Activated CD4-positive, alpha-beta T cell treated with anti-CD3 and anti-CD28 coated beads, Interleukin-2, amount 10 ng/mL, durations not matched to agents 7 days and 5 days (primary cell): ENCODE data around the gene MAP3K8. TPM values are rescaled to one million over a fixed set of nuclear protein-coding genes. Genes with fewer than 3 reads are reported as not detected.

Experiments
- CTCF ChIA-PET: fragments of 350-600 bp; sonication (Branson Sonifier 250); formaldehyde crosslinking; loops from one replicate; lab custom pipeline; 2021; ENCODE audit warnings: antibody characterized with exemption; lab: Charles Lee
- POLR2A ChIA-PET: fragments of 350-600 bp; sonication (Branson Sonifier 250); formaldehyde crosslinking; loops from one replicate; lab custom pipeline; 2021; ENCODE audit warnings: antibody characterized with exemption; lab: Charles Lee
- DNase-seq: peaks from one replicate; pipeline ENCODE4 v3.0.0-alpha.2; 2020
- H3K27ac Mint-ChIP-seq: one replicate; pipeline ENCODE4 v1.8.0; 2021; ENCODE audit warnings: mild to moderate bottlenecking, moderate library complexity, mixed read lengths
- H3K27me3 Mint-ChIP-seq: one replicate; pipeline ENCODE4 v1.8.0; 2021; ENCODE audit warnings: mixed read lengths
- H3K36me3 Mint-ChIP-seq: one replicate; pipeline ENCODE4 v1.8.0; 2021; ENCODE audit warnings: low read depth, mixed read lengths
- H3K4me1 Mint-ChIP-seq: one replicate; pipeline ENCODE4 v1.8.0; 2021; ENCODE audit warnings: mixed read lengths
- H3K4me3 Mint-ChIP-seq: one replicate; pipeline ENCODE4 v1.8.0; 2021; ENCODE audit warnings: mild to moderate bottlenecking, moderate library complexity, mixed read lengths
- H3K9me3 Mint-ChIP-seq: one replicate; pipeline ENCODE4 v1.8.0; 2021; ENCODE audit warnings: mixed read lengths
- total RNA-seq, 2 experiments: library from RNA; stranded (reverse); gene quantifications; one replicate each; pipeline ENCODE4 v1.2.3, GENCODE V29; 2021

MAP3K8 gene
- total RNA-seq, 2 experiments from 2014 or later = 12.6 to 13.1 TPM

DNA sequence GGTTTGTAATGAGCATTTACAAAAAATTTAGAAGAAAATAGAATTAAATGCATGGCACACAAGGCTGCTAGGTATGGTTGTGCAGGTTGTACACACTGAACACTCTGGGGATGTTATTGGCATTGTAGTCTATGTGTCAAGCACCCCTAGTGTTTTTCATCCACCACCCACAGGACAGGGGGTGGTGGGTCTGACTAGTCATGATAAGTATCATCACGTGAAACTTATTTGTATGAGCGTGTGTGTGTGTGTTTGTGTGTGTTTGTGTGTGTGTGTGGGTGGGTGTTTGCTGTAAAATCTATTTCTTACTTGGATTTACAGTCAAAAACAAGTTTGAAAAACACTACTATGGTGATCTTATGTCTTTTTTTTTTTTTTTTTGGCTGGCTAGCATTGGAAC is 66.5 kb downstream of the MAP3K8 start:
- peaks cover 83% of the 10 kb centered on the region for H3K4me1 Mint-ChIP-seq
- CTCF ChIA-PET = no interaction called here
- H3K27ac Mint-ChIP-seq = peak overlapping the region; percentile 66
- peaks cover 6% of the 10 kb centered on the region for H3K9me3 Mint-ChIP-seq
- DNase-seq = no peak
- no peak overlapping the region for H3K4me3 Mint-ChIP-seq
- POLR2A ChIA-PET = no interaction called here
- peaks cover 13% of the 10 kb centered on the region for H3K36me3 Mint-ChIP-seq
- H3K27me3 Mint-ChIP-seq = peaks cover 5% of the 10 kb centered on the region

DNA sequence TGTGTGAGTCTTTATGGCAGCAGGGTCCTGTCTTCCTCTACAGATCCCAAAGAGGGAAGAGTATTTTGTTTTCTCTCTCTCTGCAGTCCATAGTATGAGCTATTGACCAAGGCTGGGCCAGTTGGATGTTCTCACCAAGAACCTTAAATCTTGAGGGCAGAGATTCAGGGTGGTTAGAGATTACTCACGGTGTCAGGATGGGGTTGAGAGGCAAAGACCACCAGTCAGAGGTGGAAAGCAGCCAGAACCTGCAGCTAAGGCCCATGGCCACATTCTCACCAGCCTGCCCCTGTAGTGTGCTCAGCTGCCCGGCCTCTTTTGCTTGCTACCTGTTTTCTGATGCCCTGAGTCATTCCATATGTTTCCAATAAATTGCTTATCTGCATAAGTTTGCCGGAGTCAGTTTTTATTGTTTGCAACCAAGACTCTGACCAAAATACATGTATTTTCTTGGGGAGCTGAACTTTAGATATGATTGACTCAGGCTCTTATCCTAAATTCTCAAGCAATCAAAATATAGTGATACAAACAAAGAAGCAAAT is 67.0 kb downstream of the MAP3K8 start:
- Mint-ChIP-seq H3K36me3 (peaks cover 11% of the 10 kb centered on the region), H3K27ac (peak overlapping the region; percentile 66), H3K9me3 (peaks cover 6% of the 10 kb centered on the region), H3K4me3 (no peak overlapping the region), H3K4me1 (peaks cover 86% of the 10 kb centered on the region), H3K27me3 (peaks cover 5% of the 10 kb centered on the region)
- ChIA-PET POLR2A (no interaction called here), CTCF (interaction anchor here (1.0 kb wide), 1 partner anchor 31 kb away, joined by 3 read pairs; no protein-coding TSS in a partner anchor)
- DNase-seq = no peak

DNA sequence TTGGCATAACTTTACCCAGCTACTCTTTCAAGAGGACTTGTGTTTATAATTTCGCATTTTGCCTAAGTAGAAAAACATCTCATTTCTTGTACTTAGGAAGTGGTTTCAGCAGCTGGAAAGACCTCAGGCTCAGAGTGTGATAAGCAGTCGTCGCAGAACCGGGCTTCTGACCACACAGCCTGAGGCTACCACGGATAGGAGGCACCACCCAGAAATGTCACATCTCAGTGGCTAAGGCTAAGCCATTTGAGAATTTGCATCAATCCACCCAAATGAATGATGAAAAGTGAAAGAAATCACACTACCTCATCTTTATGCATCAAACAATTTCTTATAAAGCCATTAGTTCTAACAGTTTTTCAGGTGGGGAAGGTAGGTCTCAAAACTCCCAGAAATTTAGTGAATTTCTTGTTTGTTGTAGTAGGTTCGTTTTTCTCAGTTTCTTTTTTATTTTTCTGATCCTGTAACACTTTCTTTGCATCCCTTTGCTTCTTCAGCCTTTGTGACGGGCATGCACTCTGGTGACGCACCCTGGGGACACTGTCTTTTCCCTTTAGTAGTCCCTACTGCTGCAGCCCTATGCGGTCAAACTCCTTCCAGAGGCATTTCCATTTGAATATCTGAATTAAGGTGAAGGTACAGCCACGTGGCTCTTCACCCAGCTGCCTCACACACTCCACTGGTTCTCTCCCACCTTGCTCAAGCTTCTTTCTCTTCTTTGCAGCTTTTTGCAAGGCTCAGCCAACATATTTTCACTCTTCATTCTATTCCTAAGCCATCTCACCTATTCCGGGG is 68.5 kb downstream of the MAP3K8 start:
- Mint-ChIP-seq H3K27ac (peak overlapping the region; percentile 90), H3K27me3 (peaks cover 5% of the 10 kb centered on the region), H3K9me3 (peaks cover 6% of the 10 kb centered on the region), H3K4me1 (peaks cover 82% of the 10 kb centered on the region), H3K4me3 (peak overlapping the region; percentile 52), H3K36me3 (peaks cover 11% of the 10 kb centered on the region)
- CTCF ChIA-PET = interaction anchor here (0.6 to 1.0 kb wide), 2 partner anchors 30 to 38 kb away, joined by 3 read pairs; no protein-coding TSS in a partner anchor
- POLR2A ChIA-PET = no interaction called here
- DNase-seq = peak; percentile 81

- H3K4me3 Mint-ChIP-seq = no peak overlapping the region
- H3K4me1 Mint-ChIP-seq = peaks cover 69% of the 10 kb centered on the region
- POLR2A ChIA-PET = interaction anchor here (0.6 kb wide), 1 partner anchor 75 kb away, joined by 3 read pairs; no protein-coding TSS in a partner anchor
- peaks cover 10% of the 10 kb centered on the region for H3K36me3 Mint-ChIP-seq
- no peak for DNase-seq
- peaks cover 3% of the 10 kb centered on the region for H3K9me3 Mint-ChIP-seq
- H3K27ac Mint-ChIP-seq = peak overlapping the region; percentile 39
- CTCF ChIA-PET = no interaction called here
- H3K27me3 Mint-ChIP-seq = peaks cover 5% of the 10 kb centered on the region
Observed at GRCh38 chr10:30503700-30504266, 69.8 kb downstream of the MAP3K8 start.

DNA sequence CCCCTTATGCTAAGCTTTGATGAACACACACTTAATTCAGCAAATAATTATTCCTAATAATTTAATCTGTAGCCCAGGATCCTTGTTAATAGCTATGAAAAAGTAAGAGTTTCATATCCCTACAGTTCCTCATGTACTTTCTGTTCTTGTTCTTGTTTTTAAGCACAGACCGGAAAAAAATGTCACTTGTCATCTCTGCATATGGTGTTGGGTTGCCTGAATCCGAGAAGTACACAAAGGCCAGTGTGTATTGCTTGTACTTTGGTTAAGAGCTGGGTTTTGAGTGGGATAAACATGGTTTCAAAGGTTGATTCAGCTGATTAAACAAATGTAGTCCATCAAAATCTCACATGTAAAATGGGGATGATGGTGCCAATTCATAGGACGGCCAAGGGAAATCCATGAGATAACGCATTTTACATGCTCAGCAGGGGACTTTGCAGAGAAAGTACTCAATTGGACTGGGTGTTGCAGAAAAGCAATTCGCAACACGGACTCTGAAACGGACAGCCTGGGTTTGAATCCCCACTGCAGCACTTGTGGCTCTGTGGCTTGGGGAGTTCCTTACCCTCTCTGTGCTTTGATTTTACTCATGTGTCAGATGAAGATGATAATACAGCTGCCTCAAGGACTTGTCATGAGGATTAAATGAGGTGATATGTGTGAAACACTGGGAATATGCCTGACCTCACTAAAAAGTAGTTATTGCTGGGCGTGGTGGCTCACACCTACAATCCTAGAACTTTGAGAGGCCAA is 71.7 kb downstream of the MAP3K8 start:
- Mint-ChIP-seq H3K27me3 (peaks cover 5% of the 10 kb centered on the region), H3K4me3 (no peak overlapping the region), H3K9me3 (no peaks in the 10 kb centered on the region), H3K36me3 (peaks cover 4% of the 10 kb centered on the region), H3K27ac (no peak overlapping the region), H3K4me1 (peaks cover 53% of the 10 kb centered on the region)
- DNase-seq = no peak
- CTCF ChIA-PET = interaction anchor here (1.0 to 2.0 kb wide), 4 partner anchors 9 to 85 kb away, joined by 3 to 4 read pairs (median 4); no protein-coding TSS in a partner anchor
- POLR2A ChIA-PET = no interaction called here

DNA sequence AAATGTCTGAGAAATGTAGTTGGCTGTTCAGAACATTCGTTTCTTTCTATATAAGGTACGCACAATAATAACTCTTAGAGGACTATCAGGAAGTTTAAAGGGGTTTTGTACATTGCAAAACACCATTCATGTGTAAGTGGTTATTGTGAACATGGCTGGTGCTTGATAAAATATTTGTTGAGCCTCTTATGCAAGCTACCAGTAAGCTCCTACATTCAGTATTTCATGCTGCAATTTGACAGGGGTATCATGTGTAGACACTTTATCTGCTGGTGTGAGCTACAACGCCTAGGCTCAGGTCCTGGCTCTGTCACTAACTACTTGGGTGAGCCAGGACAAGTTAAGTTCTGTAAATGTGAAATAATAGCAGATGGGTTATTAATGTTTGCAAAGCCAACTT is 75.5 kb downstream of the MAP3K8 start:
- POLR2A ChIA-PET = no interaction called here
- Mint-ChIP-seq H3K4me1 (peaks cover 25% of the 10 kb centered on the region), H3K4me3 (no peak overlapping the region), H3K36me3 (no peaks in the 10 kb centered on the region), H3K9me3 (no peaks in the 10 kb centered on the region), H3K27me3 (no peaks in the 10 kb centered on the region), H3K27ac (no peak overlapping the region)
- CTCF ChIA-PET = interaction anchor here (0.9 kb wide), 1 partner anchor 156 kb away, joined by 3 read pairs; no protein-coding TSS in a partner anchor
- no peak for DNase-seq

GRCh38 chr10:30510184-30510931 is 76.4 kb downstream of the MAP3K8 start:
- Mint-ChIP-seq H3K4me1 (peaks cover 21% of the 10 kb centered on the region), H3K27me3 (no peaks in the 10 kb centered on the region), H3K27ac (no peak overlapping the region), H3K36me3 (no peaks in the 10 kb centered on the region), H3K9me3 (no peaks in the 10 kb centered on the region), H3K4me3 (no peak overlapping the region)
- DNase-seq = no peak
- ChIA-PET CTCF (interaction anchor here (0.8 to 0.9 kb wide), 2 partner anchors 14 to 157 kb away, joined by 3 read pairs; no protein-coding TSS in a partner anchor), POLR2A (no interaction called here)

GRCh38 chr10:30510932-30511700 is 77.1 kb downstream of the MAP3K8 start:
- DNase-seq = no peak
- Mint-ChIP-seq H3K4me1 (peaks cover 13% of the 10 kb centered on the region), H3K36me3 (no peaks in the 10 kb centered on the region), H3K27me3 (no peaks in the 10 kb centered on the region), H3K27ac (no peak overlapping the region), H3K9me3 (no peaks in the 10 kb centered on the region), H3K4me3 (no peak overlapping the region)
- CTCF ChIA-PET = interaction anchor here (0.6 to 2.0 kb wide), 6 partner anchors 10 to 129 kb away, joined by 3 to 10 read pairs (median 4); no protein-coding TSS in a partner anchor
- POLR2A ChIA-PET = no interaction called here

Other genes with a start within 250 kb of the MAP3K8 start
- gene MTPAP, start 84.9 kb upstream of the MAP3K8 start, total RNA-seq = 10 to 100 TPM; 25.9 to 26.8 TPM
- gene LYZL2, start 195.6 kb downstream of the MAP3K8 start, total RNA-seq = not detected